SK-N-SH (cell line): ENCODE data around the gene CIAO3. TPM values are rescaled to one million over a fixed set of nuclear protein-coding genes. Genes with fewer than 3 reads are reported as not detected.

ENCODE experiments used
- CTCF ChIA-PET: fragments of 300-600, 350-600 bp; formaldehyde crosslinking; extraction: SDS; loops from one replicate; lab custom pipeline; 2021; lab: Yijun Ruan, JAX
- POLR2A ChIA-PET: fragments of 350-600 bp; sonication (Branson Sonifier 250); formaldehyde crosslinking; extraction: SDS; loops from one replicate; lab custom pipeline; 2020; ENCODE audit warnings: antibody characterized with exemption, inconsistent platforms; lab: Yijun Ruan, JAX
- DNase-seq: peaks from one replicate; pipeline ENCODE4 v3.0.0; 2012
- H2AFZ ChIP-seq: fragments of 200-600 bp; sonication (generic); 2 replicates; pipeline ENCODE4 v1.8.1; 2016; ENCODE audit warnings: antibody characterized with exemption, mild to moderate bottlenecking, low read depth
- H3F3A ChIP-seq: fragments of 200-600 bp; sonication (generic); replicated peaks from 2 replicates; pipeline ENCODE3; 2016; ENCODE audit warnings: antibody characterized with exemption, mild to moderate bottlenecking; ENCODE audit not compliant: insufficient read depth
- H3K27ac ChIP-seq, 2 experiments: fragments of 200-500 bp in 1 of 2; fragments of 200-600 bp in 1 of 2; sonication (Bioruptor generic) in 1 of 2; sonication (generic), shearing (Covaris generic) in 1 of 2; 2 replicates each; pipeline versions ENCODE4 v1.5.1 to v1.6.1; 2014 to 2016; ENCODE audit warnings: low read depth in 2 of 2, inconsistent platforms in 1 of 2, low read length in 1 of 2, mild to moderate bottlenecking in 1 of 2, mixed read lengths in 1 of 2
- H3K27me3 ChIP-seq: fragments of 200-600 bp; sonication (generic), shearing (Covaris generic); 2 replicates; pipeline ENCODE4 v1.6.1; 2016; ENCODE audit warnings: mixed run types; ENCODE audit not compliant: insufficient read depth
- H3K36me3 ChIP-seq, 2 experiments: fragments of 200-500 bp in 1 of 2; fragments of 200-600 bp in 1 of 2; sonication (Bioruptor generic) in 1 of 2; sonication (generic) in 1 of 2; replicated peaks in 1 of 2; 2 replicates each; pipeline versions ENCODE3 to v1.5.1; 2014 to 2016; ENCODE audit warnings: low read length in 1 of 2, mild to moderate bottlenecking in 1 of 2; ENCODE audit not compliant: insufficient read depth in 2 of 2, control insufficient read depth in 1 of 2
- H3K4me1 ChIP-seq, 2 experiments: fragments of 200-500 bp in 1 of 2; fragments of 200-600 bp in 1 of 2; sonication (Bioruptor generic) in 1 of 2; sonication (generic), shearing (Covaris generic) in 1 of 2; 2 replicates each; pipeline versions ENCODE4 v1.5.1 to v1.6.1; 2014 to 2016; ENCODE audit warnings: low read depth in 1 of 2, low read length in 1 of 2, mixed run types in 1 of 2; ENCODE audit not compliant: insufficient read depth in 2 of 2, control insufficient read depth in 1 of 2
- H3K4me2 ChIP-seq: fragments of 200-600 bp; sonication (generic), shearing (Covaris generic); 2 replicates; pipeline ENCODE4 v1.6.1; 2017; ENCODE audit warnings: mixed run types
- H3K4me3 ChIP-seq, 2 experiments: fragments of 200-500 bp in 1 of 2; fragments of 200-600 bp in 1 of 2; sonication (Bioruptor generic) in 1 of 2; sonication (generic), shearing (Covaris generic) in 1 of 2; 2 replicates each; pipeline versions ENCODE4 v1.5.1 to v1.8.1; 2014 to 2016; ENCODE audit warnings: low read depth in 2 of 2, inconsistent platforms in 1 of 2, low read length in 1 of 2, mild to moderate bottlenecking in 1 of 2, mixed read lengths in 1 of 2, moderate library complexity in 1 of 2
- H3K79me2 ChIP-seq: fragments of 200-600 bp; sonication (generic); 2 replicates; pipeline ENCODE4 v1.8.1; 2017; ENCODE audit warnings: mild to moderate bottlenecking; ENCODE audit not compliant: insufficient read depth
- H3K9ac ChIP-seq: fragments of 200-600 bp; sonication (generic); 2 replicates; pipeline ENCODE4 v1.6.1; 2017; ENCODE audit warnings: mixed run types
- H3K9me2 ChIP-seq: fragments of 200-600 bp; sonication (generic); 2 replicates; pipeline ENCODE4 v1.6.1; 2017; ENCODE audit warnings: mixed run types
- H3K9me3 ChIP-seq: fragments of 200-600 bp; sonication (generic); 2 replicates; pipeline ENCODE4 v1.6.1; 2017; ENCODE audit warnings: mixed run types, mild to moderate bottlenecking, moderate library complexity
- H4K20me1 ChIP-seq: fragments of 200-600 bp; sonication (generic); 2 replicates; pipeline ENCODE4 v1.6.1; 2017; ENCODE audit warnings: mild to moderate bottlenecking, mixed run types; ENCODE audit not compliant: insufficient read depth
- CTCF ChIP-seq: fragments of 200-600 bp; sonication (generic); IDR thresholded peaks from 2 replicates; pipeline ENCODE4 v1.6.1; 2017; ENCODE audit warnings: antibody characterized with exemption, mild to moderate bottlenecking, moderate library complexity
- EZH2phosphoT487 ChIP-seq: fragments of 200-600 bp; sonication (generic); IDR thresholded peaks from 2 replicates; pipeline ENCODE4 v1.6.1; 2017; ENCODE audit warnings: low read depth, mixed run types, mild to moderate bottlenecking, antibody characterized with exemption, moderate library complexity, borderline replicate concordance
- FOXJ3 ChIP-seq: sonication (generic); formaldehyde crosslinking; IDR thresholded peaks from 2 replicates; pipeline ENCODE4 v1.5.1; 2020; ENCODE audit warnings: mild to moderate bottlenecking, missing genetic modification reagents
- FOXM1 ChIP-seq: IDR thresholded peaks from 2 replicates; pipeline ENCODE4 v1.4.0; 2012; ENCODE audit warnings: low read depth, mild to moderate bottlenecking
- JUND ChIP-seq: IDR thresholded peaks from 2 replicates; pipeline ENCODE4 v1.4.0; 2012
- MAX ChIP-seq: IDR thresholded peaks from 2 replicates; pipeline ENCODE4 v1.4.0; 2012; ENCODE audit warnings: low read depth
- WGBS: methylation state at CpG from one replicate; pipeline ENCODE4 v1.1.6; 2017; ENCODE audit warnings: low lambda C conversion rate; 5-methylcytosine and 5-hydroxymethylcytosine counted together
- polyA plus RNA-seq, 3 experiments: library from polyadenylated mRNA; depleted of rRNA; stranded (reverse); fragments of >200 nt; gene quantifications; 2 replicates each; pipeline ENCODE4 v1.2.3, GENCODE V29; 2012

The CIAO3 gene
- polyA plus RNA-seq, 1 of the 3 experiments (the other 2 are of a cell fraction), result 14.4 TPM

- TF ChIP-seq JUND (no peak), CTCF (peak; percentile 66), EZH2phosphoT487 (no peak), MAX (peak; percentile 41; the same call in 1 of the 2 replicates)
- TF ChIP-seq, all 33 proteins: peak for 2
- Histone ChIP-seq H3F3A (peaks cover 5% of the 10 kb centered on the region), H3K9me3 (no peaks in the 10 kb centered on the region), H3K4me2 (peak overlapping the region; percentile 37; the same call in 1 of the 2 replicates), H3K4me1 (peaks cover 13 to 59% of the 10 kb centered on the region in 2 experiments; a peak in 3 of 4 replicates), H2AFZ (no peak overlapping the region), H3K9me2 (no peaks in the 10 kb centered on the region), H3K9ac (no peak overlapping the region), H3K27me3 (no peaks in the 10 kb centered on the region), H3K36me3 (peaks cover 13 to 39% of the 10 kb centered on the region in 2 experiments), H3K27ac (peak overlapping the region in 1 of 2 experiments; percentile 47; a peak in 1 of 4 replicates), H3K4me3 (no peak overlapping the region), H4K20me1 (peaks cover 20% of the 10 kb centered on the region), H3K79me2 (peaks cover 40% of the 10 kb centered on the region)
- 94% methylated on average over 2 of the region's 10 CpGs for WGBS
- ChIA-PET POLR2A (no interaction called here), CTCF (interaction anchor here (0.6 to 5.9 kb wide), 18 partner anchors 9 to 356 kb away, joined by 3 to 38 read pairs (median 4); partner anchors contain the start of genes ANTKMT, RHBDL1 and RHOT2)
- peak; percentile 84 for DNase-seq
Observed at GRCh38 chr16:685967-686366, 54.8 kb downstream of the CIAO3 start.

GRCh38 chr16:684961-685696 lies 55.7 kb downstream of the CIAO3 start:
- TF ChIP-seq FOXJ3 (CRISPR knock-in tag) (no peak), FOXM1 (no peak), CTCF (no peak)
- no peaks in the 10 kb centered on the region for H3K9me3 ChIP-seq
- H3K36me3 ChIP-seq, result peaks cover 13 to 39% of the 10 kb centered on the region in 2 experiments
- ChIA-PET POLR2A (interaction anchor here (0.6 to 1.2 kb wide), 3 partner anchors 9 to 254 kb away, joined by 3 to 5 read pairs (median 4); no protein-coding TSS in a partner anchor), CTCF (interaction anchor here (0.6 to 5.9 kb wide), 12 partner anchors 13 to 323 kb away, joined by 3 to 38 read pairs (median 4); partner anchors contain the start of genes ANTKMT, METTL26 and RHOT2)
- peaks cover 10% of the 10 kb centered on the region for H3F3A ChIP-seq
- H3K9me2 ChIP-seq, result no peaks in the 10 kb centered on the region
- 89% methylated on average over 33 of the region's 61 CpGs for WGBS
- H3K4me2 ChIP-seq, result peak overlapping the region; percentile 89; the same call in 1 of the 2 replicates
- DNase-seq, result no peak
- peaks cover 13 to 59% of the 10 kb centered on the region in 2 experiments; a peak in 3 of 4 replicates for H3K4me1 ChIP-seq
- H3K4me3 ChIP-seq, result peak overlapping the region in 1 of 2 experiments; percentile 68; a peak in 1 of 4 replicates
- peaks cover 45% of the 10 kb centered on the region for H3K79me2 ChIP-seq
- no peaks in the 10 kb centered on the region for H3K27me3 ChIP-seq
- H4K20me1 ChIP-seq, result peaks cover 23% of the 10 kb centered on the region
- no peak overlapping the region for H3K9ac ChIP-seq
- no peak overlapping the region for H2AFZ ChIP-seq
- peak overlapping the region in 1 of 2 experiments; percentile 82; a peak in 2 of 4 replicates for H3K27ac ChIP-seq
